GM10266 (cell line): ENCODE data around the gene CLEC16A.
A peak's percentile ranks its signal among the peaks of the same experiment; 100 is the strongest.

Source experiments
- DNase-seq: peaks from one replicate; pipeline ENCODE4 v3.0.0; 2012; ENCODE audit errors: extremely low spot score
- TF ChIP-seq, protein P1 (sequence below): IDR thresholded peaks from 2 replicates; pipeline ENCODE4 v1.5.1; 2012; ENCODE audit warnings: mild to moderate bottlenecking, low read depth; ENCODE audit not compliant: control insufficient read depth, insufficient read depth; ENCODE audit errors: missing control alignments

Gene CLEC16A, protein sequence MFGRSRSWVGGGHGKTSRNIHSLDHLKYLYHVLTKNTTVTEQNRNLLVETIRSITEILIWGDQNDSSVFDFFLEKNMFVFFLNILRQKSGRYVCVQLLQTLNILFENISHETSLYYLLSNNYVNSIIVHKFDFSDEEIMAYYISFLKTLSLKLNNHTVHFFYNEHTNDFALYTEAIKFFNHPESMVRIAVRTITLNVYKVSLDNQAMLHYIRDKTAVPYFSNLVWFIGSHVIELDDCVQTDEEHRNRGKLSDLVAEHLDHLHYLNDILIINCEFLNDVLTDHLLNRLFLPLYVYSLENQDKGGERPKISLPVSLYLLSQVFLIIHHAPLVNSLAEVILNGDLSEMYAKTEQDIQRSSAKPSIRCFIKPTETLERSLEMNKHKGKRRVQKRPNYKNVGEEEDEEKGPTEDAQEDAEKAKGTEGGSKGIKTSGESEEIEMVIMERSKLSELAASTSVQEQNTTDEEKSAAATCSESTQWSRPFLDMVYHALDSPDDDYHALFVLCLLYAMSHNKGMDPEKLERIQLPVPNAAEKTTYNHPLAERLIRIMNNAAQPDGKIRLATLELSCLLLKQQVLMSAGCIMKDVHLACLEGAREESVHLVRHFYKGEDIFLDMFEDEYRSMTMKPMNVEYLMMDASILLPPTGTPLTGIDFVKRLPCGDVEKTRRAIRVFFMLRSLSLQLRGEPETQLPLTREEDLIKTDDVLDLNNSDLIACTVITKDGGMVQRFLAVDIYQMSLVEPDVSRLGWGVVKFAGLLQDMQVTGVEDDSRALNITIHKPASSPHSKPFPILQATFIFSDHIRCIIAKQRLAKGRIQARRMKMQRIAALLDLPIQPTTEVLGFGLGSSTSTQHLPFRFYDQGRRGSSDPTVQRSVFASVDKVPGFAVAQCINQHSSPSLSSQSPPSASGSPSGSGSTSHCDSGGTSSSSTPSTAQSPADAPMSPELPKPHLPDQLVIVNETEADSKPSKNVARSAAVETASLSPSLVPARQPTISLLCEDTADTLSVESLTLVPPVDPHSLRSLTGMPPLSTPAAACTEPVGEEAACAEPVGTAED

DNA sequence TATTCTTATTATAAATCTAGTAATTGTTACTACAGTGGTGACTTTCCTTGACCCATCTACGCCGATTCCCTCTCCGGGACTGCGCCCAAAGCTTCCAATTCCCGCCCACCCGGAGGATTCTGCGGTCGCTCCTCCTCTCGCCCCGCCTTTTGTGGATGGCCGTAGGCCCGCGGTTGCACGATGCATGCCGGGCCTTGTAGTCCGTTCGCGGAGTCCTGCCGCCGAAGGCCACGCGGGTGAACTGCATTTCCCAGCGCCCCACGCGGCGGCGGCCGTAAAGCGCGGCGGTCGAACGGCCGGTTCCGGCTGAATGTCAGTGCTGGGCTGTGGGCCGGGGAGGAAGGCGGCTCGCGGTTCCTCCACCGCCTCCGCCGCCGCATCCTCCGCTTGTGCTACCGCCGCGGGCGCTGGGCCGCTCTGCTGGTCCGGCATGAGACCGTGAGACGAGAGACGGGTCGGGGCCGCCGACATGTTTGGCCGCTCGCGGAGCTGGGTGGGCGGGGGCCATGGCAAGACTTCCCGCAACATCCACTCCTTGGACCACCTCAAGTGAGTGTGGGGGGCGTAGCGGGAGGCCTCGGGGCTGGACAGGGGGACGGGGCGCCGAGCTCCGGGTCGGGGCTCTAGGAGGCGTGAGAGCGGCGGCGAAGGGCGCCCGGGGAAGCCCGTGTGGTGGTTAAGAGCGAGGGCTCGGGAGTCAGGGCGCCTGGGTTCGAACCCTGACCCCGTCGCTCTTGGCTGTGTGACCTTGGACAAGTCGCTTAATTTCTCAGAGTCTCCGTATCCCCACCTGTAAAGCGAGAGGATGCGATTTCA is at the start of gene CLEC16A:
TSS of gene CLEC16A (plus strand) at position 316 of the 816 bp plus-strand sequence. CDS start at position 470, 154 bp downstream.
- TF ChIP-seq, protein P1, sequence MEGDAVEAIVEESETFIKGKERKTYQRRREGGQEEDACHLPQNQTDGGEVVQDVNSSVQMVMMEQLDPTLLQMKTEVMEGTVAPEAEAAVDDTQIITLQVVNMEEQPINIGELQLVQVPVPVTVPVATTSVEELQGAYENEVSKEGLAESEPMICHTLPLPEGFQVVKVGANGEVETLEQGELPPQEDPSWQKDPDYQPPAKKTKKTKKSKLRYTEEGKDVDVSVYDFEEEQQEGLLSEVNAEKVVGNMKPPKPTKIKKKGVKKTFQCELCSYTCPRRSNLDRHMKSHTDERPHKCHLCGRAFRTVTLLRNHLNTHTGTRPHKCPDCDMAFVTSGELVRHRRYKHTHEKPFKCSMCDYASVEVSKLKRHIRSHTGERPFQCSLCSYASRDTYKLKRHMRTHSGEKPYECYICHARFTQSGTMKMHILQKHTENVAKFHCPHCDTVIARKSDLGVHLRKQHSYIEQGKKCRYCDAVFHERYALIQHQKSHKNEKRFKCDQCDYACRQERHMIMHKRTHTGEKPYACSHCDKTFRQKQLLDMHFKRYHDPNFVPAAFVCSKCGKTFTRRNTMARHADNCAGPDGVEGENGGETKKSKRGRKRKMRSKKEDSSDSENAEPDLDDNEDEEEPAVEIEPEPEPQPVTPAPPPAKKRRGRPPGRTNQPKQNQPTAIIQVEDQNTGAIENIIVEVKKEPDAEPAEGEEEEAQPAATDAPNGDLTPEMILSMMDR = no peak
- peak; percentile 93 for DNase-seq

- DNase-seq = no peak
- TF ChIP-seq, protein P1 = no peak
Observed at GRCh38 chr16:10895053-10895946, 49.1 kb upstream of the CLEC16A start.

DNA sequence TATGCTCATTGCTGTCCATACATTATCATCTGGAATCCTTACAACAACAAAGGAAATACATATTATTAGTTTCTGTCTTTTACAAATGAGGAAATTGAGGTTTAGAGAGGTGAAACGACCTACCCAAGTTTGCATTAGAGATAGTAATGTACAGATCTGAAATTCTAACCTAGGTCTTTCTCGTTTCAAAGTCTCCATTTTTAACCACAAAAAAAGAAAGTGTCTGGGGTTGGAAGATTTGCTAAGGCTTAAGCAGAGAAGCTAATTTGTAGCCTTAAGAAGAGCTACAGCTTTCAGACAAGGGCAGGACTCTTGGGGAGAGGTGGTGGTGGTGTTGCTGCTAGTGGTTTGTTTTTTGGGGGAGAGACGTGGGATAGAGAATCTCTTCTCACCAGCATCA is 48.2 kb upstream of the CLEC16A start:
- no peak for DNase-seq
- TF ChIP-seq, protein P1 = no peak

DNA sequence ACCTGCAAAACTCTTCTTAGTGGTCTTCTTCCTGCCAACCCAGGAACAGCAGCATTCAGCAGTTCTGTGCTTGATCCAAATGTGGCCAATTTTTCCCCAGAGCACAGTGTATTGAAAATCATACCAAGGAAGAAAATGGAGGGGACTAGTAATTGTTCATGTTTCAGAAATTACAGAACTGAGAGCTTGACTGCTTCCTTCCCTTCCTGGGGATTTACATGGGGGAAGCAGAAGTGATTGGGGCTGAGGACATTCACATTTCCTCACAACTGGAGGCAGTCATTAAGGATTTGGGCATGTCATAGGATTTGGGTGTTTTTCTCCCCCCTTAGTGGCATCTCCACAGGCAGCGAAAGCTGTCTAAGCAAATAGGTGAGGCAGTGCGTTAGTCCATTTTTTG is 47.6 kb upstream of the CLEC16A start:
- TF ChIP-seq, protein P1 = no peak
- DNase-seq = no peak

DNA sequence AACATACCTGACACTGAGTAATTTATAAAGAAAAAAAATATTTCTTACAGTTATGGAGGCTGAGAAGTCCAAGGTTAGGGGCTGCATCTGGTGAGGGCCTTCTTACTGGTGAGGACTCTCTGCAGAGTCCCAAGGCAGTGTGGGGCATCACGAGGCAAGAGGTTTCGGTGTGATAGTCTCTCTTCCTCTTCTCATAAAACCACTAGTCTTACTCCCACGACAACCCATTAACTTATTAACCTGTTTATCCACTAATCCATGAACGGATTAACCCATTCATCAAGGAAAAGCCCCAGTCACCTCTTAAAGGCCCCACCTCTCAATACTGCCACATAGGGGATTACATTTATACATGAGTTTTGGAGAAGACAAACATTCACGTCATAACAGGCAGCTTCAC is 47.2 kb upstream of the CLEC16A start:
- TF ChIP-seq, protein P1 = no peak
- no peak for DNase-seq

GRCh38 chr16:10902999-10903398 is 41.4 kb upstream of the CLEC16A start:
- no peak for DNase-seq
- TF ChIP-seq, protein P1 = no peak
